SK-N-SH treated with all-trans-retinoic acid at 6 μM for 48 hours (cell line): ENCODE measurements around the gene REEP1.

Experiments
- CSRNP3 ChIP-seq: fragments of 250-450 bp; sonication (Bioruptor Pico); IDR thresholded peaks from 2 replicates; pipeline ENCODE4 v1.5.1; 2021; ENCODE audit warnings: mild to moderate bottlenecking, moderate library complexity
- PATZ1 ChIP-seq: fragments of 250-450 bp; sonication (Bioruptor Pico); IDR thresholded peaks from 2 replicates; pipeline ENCODE4 v1.8.0; 2020; ENCODE audit warnings: mild to moderate bottlenecking, moderate library complexity, borderline replicate concordance
- SNAI2 ChIP-seq: fragments of 250-450 bp; sonication (Bioruptor Pico); IDR thresholded peaks from 2 replicates; pipeline ENCODE4 v1.5.0; 2020; ENCODE audit warnings: mild to moderate bottlenecking, moderate library complexity
- ZC3H10 ChIP-seq: fragments of 250-450 bp; sonication (Bioruptor Pico); IDR thresholded peaks from 2 replicates; pipeline ENCODE4 v1.5.1; 2021; ENCODE audit warnings: mild to moderate bottlenecking, moderate library complexity
- ZFP3 ChIP-seq: fragments of 250-450 bp; sonication (Bioruptor Pico); IDR thresholded peaks from 2 replicates; pipeline ENCODE4 v1.5.0; 2020; ENCODE audit warnings: mild to moderate bottlenecking, moderate library complexity
- ZNF8 ChIP-seq: fragments of 450-650 bp; formaldehyde crosslinking; IDR thresholded peaks from 2 replicates; pipeline ENCODE4 v1.5.0; 2020; ENCODE audit warnings: mild to moderate bottlenecking, moderate library complexity

GRCh38 chr2:86290596-86291327 lies 46.7 kb downstream of the REEP1 start:
- TF ChIP-seq SNAI2 (CRISPR knock-in tag) (no peak), CSRNP3 (CRISPR knock-in tag) (no peak), ZC3H10 (CRISPR knock-in tag) (no peak), ZFP3 (CRISPR knock-in tag) (no peak), ZNF8 (CRISPR knock-in tag) (no peak), PATZ1 (CRISPR knock-in tag) (no peak)
